ENCODE measurements around the gene TKT.

Gene TKT

GRCh38 chr3:53178246-53178645, 77.6 kb downstream of the TKT start:
- no peak overlapping the region for H3K4me3 ChIP-seq (ENCODE audit: low read depth, low read length)
- TF ChIP-seq CTCF (IDR thresholded peaks at IDR 0.05; ENCODE audit: borderline replicate concordance, insufficient read depth, low read depth, low read length) = no peak

- no peak overlapping the region for H3K4me3 ChIP-seq (ENCODE audit: low read depth, low read length)
- no peak for TF ChIP-seq CTCF (IDR thresholded peaks at IDR 0.05; ENCODE audit: borderline replicate concordance, insufficient read depth, low read depth, low read length)
Observed at GRCh38 chr3:53175613-53176540, 79.9 kb downstream of the TKT start.

Data from GM12875 (cell line).